ENCODE results near the gene APBA1.

DNA sequence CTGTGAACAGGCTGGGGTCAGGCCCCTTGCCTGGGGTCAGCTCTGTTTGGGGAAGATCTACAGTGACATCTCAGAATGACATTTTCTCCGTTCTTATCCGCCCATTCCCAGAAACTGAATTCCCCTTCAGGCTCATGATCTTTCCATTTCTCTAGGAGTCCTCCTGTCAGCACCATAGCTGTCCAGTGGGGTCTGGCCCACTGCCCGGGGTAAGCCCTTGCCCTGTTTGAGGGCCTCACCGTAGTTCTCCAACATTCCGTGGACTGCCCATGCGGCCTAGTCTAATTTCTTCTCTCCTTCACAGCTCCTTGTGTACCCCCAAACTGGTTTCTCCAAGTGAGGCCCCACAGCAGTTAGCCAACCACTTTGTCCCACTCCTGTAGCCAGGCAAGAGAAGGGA, 278.7 kb downstream of the APBA1 start:
- TF ChIP-seq POLR2AphosphoS5 (IDR thresholded peaks at IDR 0.05; ENCODE audit: low read depth, low read length), result no peak
- TF ChIP-seq SIN3A (IDR thresholded peaks at IDR 0.05; ENCODE audit: borderline replicate concordance, insufficient read depth, low read length), result no peak
- no peak for TF ChIP-seq TAF1 (IDR thresholded peaks at IDR 0.05; ENCODE audit: borderline replicate concordance, insufficient read depth, low read length)
- TF ChIP-seq, protein P1, sequence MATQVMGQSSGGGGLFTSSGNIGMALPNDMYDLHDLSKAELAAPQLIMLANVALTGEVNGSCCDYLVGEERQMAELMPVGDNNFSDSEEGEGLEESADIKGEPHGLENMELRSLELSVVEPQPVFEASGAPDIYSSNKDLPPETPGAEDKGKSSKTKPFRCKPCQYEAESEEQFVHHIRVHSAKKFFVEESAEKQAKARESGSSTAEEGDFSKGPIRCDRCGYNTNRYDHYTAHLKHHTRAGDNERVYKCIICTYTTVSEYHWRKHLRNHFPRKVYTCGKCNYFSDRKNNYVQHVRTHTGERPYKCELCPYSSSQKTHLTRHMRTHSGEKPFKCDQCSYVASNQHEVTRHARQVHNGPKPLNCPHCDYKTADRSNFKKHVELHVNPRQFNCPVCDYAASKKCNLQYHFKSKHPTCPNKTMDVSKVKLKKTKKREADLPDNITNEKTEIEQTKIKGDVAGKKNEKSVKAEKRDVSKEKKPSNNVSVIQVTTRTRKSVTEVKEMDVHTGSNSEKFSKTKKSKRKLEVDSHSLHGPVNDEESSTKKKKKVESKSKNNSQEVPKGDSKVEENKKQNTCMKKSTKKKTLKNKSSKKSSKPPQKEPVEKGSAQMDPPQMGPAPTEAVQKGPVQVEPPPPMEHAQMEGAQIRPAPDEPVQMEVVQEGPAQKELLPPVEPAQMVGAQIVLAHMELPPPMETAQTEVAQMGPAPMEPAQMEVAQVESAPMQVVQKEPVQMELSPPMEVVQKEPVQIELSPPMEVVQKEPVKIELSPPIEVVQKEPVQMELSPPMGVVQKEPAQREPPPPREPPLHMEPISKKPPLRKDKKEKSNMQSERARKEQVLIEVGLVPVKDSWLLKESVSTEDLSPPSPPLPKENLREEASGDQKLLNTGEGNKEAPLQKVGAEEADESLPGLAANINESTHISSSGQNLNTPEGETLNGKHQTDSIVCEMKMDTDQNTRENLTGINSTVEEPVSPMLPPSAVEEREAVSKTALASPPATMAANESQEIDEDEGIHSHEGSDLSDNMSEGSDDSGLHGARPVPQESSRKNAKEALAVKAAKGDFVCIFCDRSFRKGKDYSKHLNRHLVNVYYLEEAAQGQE (IDR thresholded peaks at IDR 0.05; ENCODE audit: insufficient read depth in 1 of 2, low read depth in 2 of 2, low read length in 2 of 2), result no peak

All from PFSK-1 (cell line).